HG02973 (cell line): Measurements from ENCODE around the gene TCF25.
"Not testable (repeated sequence)": the region's sequence is repeated elsewhere in the genome, so short reads cannot be mapped to it uniquely, and the experiment has no call there.

Experiments used
- ATAC-seq: cut with Tn5 transposase; IDR thresholded peaks from one replicate; pipeline ENCODE4 v1.9.1; 2021; ENCODE audit warnings: moderate library complexity; ENCODE audit not compliant: unreplicated experiment

TCF25 gene

DNA sequence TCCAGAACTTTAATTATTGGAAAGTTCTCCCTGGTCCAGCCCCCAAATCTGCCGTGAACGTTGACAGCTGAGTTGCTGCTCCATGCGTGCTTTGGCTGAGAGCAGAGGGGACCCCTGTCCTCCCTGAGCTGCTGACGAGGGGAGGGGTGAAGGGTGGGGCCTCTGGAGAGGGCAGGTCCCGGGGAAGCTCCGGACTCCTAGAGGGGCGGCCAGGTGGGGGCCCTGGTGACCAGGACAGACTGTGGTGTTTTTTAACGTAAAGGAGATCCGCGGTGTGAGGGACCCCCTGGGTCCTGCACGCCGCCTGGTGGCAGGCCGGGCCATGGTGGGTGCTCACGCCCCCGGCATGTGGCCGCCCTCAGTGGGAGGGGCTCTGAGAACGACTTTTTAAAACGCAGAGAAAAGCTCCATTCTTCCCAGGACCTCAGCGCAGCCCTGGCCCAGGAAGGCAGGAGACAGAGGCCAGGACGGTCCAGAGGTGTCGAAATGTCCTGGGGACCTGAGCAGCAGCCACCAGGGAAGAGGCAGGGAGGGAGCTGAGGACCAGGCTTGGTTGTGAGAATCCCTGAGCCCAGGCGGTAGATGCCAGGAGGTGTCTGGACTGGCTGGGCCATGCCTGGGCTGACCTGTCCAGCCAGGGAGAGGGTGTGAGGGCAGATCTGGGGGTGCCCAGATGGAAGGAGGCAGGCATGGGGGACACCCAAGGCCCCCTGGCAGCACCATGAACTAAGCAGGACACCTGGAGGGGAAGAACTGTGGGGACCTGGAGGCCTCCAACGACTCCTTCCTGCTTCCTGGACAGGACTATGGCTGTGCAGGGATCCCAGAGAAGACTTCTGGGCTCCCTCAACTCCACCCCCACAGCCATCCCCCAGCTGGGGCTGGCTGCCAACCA, 45.3 kb downstream of the TCF25 start, which contains the start of gene MC1R:
Gene MC1R (plus strand): TSS at position 410 of the 895 bp plus-strand sequence. CDS start 397 bp downstream, at position 807.
- no peak for ATAC-seq

DNA sequence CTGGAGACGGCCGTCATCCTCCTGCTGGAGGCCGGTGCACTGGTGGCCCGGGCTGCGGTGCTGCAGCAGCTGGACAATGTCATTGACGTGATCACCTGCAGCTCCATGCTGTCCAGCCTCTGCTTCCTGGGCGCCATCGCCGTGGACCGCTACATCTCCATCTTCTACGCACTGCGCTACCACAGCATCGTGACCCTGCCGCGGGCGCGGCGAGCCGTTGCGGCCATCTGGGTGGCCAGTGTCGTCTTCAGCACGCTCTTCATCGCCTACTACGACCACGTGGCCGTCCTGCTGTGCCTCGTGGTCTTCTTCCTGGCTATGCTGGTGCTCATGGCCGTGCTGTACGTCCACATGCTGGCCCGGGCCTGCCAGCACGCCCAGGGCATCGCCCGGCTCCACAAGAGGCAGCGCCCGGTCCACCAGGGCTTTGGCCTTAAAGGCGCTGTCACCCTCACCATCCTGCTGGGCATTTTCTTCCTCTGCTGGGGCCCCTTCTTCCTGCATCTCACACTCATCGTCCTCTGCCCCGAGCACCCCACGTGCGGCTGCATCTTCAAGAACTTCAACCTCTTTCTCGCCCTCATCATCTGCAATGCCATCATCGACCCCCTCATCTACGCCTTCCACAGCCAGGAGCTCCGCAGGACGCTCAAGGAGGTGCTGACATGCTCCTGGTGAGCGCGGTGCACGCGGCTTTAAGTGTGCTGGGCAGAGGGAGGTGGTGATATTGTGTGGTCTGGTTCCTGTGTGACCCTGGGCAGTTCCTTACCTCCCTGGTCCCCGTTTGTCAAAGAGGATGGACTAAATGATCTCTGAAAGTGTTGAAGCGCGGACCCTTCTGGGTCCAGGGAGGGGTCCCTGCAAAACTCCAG, 46.4 kb downstream of the TCF25 start:
- ATAC-seq = no peak

DNA sequence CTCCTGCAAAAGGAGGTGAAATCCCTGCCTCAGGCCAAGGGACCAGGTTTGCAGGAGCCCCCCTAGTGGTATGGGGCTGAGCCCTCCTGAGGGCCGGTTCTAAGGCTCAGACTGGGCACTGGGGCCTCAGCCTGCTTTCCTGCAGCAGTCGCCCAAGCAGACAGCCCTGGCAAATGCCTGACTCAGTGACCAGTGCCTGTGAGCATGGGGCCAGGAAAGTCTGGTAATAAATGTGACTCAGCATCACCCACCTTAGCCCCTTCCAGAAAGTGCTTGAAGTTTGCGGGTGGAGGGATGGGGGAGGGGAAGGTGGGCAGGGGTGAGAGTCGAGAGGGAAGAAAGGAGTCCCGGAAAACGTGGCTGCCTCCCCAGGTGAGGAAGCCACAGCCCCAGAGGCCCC, 47.3 kb downstream of the TCF25 start:
- ATAC-seq = no peak

DNA sequence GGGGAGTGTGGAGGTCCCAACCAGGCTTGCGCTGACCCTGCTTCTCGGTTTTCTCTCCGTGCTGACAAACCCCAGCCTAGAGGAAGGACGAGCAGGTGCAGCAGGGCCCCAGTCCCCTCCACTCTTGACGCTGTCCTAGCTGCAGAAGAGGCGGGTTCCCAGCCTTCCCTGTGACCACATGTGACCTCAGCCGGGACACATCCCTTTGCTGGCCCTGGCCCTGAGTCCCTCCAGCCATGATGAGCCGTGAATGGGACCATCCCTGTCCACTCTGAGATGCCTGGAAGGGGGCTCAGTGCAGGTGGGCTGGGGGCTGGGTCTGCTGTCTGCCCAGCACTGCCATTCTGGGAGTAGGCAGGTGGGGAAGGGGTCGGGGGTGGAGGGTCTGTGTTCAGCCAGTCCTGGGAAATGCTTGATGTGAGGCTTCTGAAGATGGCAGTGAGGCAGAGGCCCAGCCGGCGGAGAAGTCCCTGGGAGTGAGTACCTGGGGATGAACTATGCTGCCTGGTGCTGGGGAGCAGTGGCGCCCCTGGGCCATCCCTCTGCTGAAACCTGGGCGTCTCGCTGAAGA, 47.8 kb downstream of the TCF25 start:
- no peak for ATAC-seq

DNA sequence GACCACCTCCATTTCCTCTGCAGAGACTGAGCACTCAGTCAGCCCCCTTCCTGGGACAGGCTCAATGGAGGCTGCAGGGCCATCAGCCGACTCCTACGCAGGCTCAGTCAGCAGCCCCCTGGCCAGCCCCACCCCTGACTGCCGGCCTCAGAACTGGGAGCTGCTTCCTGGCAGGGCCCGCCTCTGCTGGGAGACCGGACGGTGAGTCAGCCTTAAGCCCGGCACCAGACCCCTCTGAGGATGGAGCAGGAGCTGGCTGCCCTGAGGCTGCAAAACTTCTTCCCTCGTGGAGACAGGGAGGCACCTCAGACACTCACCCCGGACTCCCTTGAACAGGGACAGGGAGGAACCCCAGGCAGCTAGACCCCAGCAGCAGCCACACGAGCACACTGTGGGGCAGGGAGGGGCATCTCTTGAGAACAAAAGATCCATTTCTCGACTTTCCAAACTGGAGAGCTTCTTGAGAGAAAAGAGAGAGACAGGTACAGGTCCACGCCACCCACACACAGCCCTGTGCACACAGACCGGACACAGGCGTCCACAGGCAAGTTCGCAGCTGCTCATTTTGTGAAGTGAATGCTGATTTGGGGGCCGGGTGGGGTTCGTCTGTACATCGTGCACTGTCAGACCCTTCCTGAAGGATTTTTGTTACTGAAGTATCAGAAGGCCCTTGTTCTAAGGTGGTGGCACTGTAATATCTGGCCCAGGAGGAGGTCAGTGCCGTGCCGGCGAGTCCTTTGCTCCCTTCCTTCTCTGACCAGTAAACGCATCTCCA, 48.5 kb downstream of the TCF25 start:
- no peak for ATAC-seq

DNA sequence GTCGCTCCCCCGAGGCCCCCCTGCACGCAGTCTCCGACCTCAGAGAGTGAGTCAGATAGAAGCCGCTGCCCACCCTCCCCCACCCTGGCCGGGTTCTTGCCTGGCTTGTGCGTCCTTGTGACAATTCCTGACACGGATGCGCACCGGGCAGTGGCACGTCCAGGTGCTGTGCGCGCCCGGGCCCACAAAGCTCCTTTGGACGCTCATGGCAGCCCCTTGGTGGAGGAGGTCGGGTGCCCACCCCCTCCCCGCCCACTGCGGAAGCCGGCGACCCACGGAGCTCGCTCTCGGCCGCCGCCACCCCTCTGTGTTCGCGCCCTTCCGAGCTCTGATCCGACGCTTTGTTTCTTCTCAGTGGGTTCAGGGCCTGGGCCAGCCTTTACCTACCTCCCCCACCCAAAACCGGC, 49.1 kb downstream of the TCF25 start:
- no peak for ATAC-seq

DNA sequence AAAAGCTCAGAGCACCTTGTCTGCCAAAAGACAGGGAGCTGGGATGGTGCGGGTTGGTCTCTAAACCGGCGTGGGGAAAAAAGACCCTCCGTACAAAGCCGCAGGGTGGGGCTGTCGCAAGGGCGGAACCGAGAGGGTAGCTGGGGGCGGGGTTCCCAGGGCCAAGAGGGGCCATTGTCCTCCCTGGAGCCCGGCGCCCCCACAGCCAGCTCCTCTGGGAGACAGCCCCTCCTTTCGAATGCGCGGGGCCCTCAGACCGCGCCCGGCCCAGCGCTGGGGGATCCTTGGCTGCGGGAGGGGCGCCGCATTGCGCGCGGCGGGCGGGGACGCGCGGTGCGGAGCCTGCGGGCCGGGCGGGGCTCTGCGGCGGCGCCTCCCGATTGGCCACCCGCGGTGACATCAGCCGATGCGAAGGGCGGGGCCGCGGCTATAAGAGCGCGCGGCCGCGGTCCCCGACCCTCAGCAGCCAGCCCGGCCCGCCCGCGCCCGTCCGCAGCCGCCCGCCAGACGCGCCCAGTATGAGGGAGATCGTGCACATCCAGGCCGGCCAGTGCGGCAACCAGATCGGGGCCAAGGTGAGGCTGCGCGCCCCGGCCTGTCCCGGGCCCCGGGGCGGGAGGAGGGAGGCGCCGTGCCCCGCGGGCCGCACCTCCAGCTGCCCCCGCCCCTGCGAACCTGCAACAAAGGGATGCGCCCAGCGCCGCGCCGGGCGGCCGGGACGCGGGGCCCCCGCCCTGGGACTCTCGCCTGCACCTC, 49.7 kb downstream of the TCF25 start, which contains the start of gene TUBB3:
Gene TUBB3 (plus strand): TSS at position 459 of the 756 bp plus-strand sequence. CDS start 60 bp downstream, at position 519.
- no peak for ATAC-seq

DNA sequence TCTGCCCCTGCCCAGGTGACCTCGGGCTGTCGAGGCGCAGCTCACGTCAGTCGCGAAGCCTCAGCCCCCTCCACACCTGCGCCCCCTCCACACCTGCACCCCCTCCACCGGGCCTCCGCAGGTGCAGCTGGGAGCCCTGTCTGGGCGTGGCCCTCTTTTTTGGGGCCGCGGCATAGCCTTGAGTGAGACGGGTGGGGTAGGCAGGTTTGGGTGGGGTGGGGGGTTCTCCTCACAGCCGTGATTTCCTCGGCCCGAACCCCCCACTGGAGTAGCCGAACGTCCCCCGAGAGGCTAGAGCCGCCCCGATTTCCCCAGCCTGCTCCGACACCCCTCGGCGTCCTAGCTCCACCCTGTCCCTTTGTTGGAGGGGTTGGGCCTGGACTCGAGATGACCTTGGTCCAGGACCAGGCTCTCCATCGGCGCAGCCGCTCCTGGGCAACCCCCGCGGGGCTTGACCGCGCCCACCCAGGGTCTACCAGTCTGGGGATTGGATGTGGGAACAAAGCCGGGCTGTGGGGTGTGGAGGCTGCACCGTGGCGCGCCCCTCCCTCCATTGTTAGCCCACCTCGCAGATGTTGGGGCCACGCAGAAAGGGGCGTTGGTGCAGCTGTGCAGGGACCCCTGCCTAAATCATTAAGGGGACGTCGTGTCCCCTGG, 50.4 kb downstream of the TCF25 start:
- no peak for ATAC-seq

DNA sequence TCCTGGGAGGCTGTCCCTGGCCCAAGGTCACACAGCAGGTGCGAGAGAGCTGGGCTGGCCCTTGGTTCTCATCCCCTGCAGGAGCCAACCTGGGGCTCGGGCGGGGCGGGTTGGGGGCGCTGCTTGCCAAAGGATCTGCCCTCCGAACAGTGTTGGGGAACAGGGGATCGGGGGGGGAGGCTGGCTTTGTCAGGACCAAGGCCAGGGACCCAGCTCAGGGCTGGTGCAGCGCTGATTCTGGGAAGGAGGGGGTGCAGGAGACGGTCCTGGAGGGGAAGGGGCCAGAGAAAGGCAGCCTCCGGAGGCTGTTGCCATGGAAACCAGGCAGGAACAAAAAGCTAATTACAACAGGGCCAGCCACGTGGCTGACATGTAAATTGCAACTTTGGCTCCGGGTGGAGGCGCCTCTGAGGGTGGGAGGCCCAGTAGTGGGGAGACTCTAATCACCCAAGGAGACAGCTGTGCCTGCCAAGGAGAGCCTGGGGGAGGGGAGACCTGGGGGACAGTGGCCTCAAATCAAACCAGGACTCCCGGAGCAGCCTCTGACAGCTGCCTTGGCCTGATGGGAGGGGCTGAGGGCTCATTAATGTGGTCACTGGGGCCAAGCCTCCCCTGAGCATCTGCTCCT, 51.0 kb downstream of the TCF25 start:
- ATAC-seq = no peak

DNA sequence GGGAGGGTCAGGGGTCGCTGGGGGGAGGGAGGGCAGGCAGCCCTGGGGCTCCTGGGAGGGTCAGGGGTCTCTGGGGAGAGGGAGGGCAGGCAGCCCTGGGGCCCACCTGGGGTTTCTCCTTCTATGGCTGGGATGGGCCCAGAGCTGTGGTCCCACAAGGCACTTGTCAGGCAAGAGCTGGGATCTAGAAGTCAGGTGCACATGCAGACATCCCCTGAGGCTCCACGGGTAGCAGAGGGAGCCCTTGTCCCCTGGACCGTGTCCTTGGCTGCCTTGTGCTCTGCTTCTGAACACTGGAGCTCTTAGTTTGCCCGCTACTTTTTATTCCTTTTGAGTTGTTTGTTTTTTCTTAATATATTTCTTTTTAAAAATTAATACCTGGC, 51.5 kb downstream of the TCF25 start:
- ATAC-seq = no peak

DNA sequence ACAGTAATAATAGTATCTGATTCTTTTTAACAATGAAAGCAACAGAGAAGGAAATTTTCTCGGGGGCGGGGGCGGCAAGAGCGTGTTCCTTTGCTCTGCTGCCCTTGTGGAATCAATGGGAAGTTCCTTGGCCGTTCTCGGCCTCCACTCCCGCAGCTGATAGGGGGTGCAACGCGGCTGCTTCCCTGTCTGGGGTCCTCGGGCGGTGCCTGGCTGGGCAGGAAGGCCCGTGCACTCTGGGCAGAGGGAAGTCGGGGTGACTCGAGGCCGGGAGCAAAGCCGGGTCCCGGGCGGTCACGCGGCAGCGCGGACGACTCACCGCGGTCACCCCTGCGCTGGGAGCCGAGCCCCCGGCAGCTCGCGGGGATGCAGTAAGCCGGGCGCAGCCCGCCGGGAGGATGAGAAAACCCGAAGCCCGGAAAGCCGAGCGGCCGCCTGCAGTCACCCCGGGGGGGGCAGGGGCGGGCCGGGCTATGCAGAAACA, 52.2 kb downstream of the TCF25 start:
- no peak for ATAC-seq

DNA sequence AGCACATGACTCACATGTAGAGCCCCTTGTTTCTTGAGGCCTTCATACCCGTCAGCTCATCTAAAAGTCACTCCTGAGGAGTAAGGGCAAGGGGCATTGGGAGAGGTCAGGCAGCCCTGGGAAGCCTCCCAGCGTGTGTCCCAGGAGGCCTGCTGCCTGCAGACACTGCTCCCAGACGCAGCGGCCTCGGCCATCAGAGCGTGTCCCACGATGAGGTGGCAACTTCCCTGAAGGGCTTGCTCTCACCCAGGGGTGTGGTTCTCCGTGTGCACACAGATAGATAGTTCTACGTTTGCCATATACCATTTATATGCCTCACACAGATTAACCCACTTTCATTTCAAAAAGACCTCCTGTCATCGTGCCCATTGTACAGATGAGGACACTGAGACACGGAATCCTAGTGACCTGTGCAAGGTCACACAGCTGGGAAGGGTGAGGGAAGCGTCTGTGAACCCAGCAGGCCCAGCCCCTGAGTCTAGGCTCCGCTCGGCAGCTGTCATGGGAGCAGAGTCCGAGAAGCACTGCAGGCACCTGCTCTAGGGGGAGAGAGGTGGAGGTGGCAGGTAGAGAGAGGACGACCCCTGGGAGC, 58.0 kb downstream of the TCF25 start:
- no peak for ATAC-seq

DNA sequence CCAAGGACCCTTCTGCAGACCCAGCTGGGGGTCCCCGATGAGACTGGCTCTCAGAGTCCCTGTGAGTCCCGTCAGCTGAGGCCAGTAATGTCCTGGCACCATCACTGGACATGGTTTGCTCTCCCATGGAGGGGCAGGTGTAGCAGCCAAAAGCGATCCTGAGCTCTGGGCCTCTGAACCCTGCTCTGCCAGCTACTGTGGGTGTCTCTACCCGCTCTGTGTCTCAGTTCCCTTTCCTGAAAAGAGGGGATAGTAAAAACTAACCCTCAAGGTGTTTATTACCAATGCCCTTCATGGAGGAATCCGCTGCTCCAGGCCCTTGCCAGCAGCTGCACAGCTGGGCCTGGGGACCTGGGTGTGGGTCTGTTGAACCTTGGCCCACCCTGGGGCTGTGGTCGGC, 58.6 kb downstream of the TCF25 start:
- no peak for ATAC-seq

DNA sequence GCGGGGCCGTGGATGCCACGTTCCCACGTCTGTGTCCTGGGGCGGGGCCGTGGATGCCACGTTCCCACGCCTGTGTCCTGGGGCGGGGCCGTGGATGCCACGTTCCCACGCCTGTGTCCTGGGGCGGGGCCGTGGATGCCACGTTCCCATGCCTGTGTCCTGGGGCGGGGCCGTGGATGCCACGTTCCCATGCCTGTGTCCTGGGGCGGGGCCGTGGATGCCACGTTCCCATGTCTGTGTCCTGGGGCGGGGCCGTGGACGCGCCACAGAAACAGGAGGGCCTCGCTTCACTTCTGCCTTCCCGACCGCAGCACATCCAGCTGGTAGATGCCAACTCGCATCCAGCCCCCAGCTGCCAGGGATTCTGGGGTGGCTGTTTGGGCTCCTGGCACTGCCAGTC, 60.6 kb downstream of the TCF25 start:
- ATAC-seq = not testable (repeated sequence)

DNA sequence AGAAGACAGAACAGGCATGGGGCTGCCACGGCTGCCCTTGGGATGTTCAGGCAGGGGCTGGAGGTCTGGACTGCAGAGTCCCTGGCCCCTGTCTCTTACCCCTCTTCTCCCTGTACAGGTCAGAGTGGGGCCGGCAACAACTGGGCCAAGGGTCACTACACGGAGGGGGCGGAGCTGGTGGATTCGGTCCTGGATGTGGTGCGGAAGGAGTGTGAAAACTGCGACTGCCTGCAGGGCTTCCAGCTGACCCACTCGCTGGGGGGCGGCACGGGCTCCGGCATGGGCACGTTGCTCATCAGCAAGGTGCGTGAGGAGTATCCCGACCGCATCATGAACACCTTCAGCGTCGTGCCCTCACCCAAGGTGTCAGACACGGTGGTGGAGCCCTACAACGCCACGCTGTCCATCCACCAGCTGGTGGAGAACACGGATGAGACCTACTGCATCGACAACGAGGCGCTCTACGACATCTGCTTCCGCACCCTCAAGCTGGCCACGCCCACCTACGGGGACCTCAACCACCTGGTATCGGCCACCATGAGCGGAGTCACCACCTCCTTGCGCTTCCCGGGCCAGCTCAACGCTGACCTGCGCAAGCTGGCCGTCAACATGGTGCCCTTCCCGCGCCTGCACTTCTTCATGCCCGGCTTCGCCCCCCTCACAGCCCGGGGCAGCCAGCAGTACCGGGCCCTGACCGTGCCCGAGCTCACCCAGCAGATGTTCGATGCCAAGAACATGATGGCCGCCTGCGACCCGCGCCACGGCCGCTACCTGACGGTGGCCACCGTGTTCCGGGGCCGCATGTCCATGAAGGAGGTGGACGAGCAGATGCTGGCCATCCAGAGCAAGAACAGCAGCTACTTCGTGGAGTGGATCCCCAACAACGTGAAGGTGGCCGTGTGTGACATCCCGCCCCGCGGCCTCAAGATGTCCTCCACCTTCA, 61.5 kb downstream of the TCF25 start:
- no peak for ATAC-seq

DNA sequence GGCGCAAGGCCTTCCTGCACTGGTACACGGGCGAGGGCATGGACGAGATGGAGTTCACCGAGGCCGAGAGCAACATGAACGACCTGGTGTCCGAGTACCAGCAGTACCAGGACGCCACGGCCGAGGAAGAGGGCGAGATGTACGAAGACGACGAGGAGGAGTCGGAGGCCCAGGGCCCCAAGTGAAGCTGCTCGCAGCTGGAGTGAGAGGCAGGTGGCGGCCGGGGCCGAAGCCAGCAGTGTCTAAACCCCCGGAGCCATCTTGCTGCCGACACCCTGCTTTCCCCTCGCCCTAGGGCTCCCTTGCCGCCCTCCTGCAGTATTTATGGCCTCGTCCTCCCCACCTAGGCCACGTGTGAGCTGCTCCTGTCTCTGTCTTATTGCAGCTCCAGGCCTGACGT, 62.2 kb downstream of the TCF25 start:
- ATAC-seq = not testable (repeated sequence)

DNA sequence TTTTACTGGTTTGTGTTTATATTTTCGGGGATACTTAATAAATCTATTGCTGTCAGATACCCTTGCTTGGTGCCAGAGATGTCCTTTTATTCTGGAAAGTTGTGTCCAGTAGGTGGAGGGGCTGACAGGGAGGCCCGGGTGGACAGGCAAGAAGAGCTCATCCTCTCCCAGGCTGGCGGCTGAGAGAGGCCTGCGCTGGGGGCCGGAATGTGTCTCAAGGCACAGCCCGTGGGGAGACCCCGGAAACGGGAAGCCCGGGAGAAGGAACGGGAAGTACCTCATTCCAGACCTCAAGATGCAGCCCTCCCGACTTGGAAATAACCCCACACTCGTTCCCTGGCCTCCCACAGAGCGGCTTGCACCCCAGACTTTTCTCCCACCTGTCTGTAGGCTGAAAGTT, 62.6 kb downstream of the TCF25 start:
- no peak for ATAC-seq
